GM12892 (cell line): Measurements from ENCODE around the gene C1D.

Experiments
- POLR2A ChIP-seq: IDR thresholded peaks from 2 replicates; pipeline ENCODE4 v1.6.1; 2011; ENCODE audit warnings: low read depth, low read length, control low read depth
- TAF1 ChIP-seq: IDR thresholded peaks from 2 replicates; pipeline ENCODE4 v1.6.1; 2011; ENCODE audit warnings: low read depth, mild to moderate bottlenecking, control low read depth, low read length, borderline replicate concordance

DNA sequence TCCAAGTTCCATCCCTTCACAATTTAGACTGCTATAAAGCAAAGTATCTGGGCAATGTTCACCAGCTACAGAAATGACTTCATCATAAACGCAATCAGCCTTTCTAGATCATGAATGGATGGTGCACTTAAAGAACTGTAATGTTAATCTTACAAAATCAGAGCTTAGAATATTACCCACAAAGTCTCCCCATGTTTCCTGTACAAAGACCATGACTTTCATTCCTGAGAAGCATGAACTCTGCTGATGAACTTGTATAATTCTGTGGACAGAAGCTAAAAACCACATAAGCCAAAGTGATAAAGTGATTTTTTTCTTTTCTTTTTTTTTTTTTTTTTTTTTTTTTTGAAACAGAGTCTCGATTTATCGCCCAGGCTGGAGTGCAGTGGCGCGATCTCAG lies 53.3 kb downstream of the C1D start:
- TF ChIP-seq POLR2A (no peak), TAF1 (no peak)
